ENCODE measurements around the gene TOPAZ1. TPM values are rescaled to one million over a fixed set of nuclear protein-coding genes. Genes with fewer than 3 reads are reported as not detected.

The TOPAZ1 gene
- total RNA-seq, 1 experiment from 2014 or later = not detected

DNA sequence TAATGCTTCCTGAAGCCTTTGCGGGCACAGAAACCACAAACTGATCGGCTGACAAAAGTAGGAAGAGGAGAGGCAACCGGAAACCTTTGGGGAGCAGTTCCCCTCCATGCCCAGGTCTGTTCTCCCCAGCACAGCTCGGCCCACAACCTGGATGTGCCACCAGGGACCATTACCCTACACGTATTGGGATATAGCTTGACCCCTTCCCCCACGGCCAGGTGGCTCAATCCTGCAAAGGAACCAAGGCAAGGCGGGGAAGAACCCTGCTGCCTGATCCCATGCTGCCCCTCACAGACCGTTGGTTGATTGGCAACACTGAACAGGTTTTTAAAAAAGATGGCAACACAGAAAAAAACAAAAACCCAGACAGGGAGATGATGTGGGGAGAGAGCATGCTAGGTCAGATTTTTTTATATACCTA is 77.2 kb downstream of the TOPAZ1 start:
- BruUV-seq (replicated peaks) = no TSS peak
- intact Hi-C loops (cut with micrococcal nuclease; ENCODE audit: unreplicated experiment) (no loop called here), in situ Hi-C loops (cut with HindIII; ENCODE audit: low pct_unique_long_range_greater_than_20kb, low sequenced_read_pairs) (no loop called here)
- no peak overlapping the region for H3K4me3 ChIP-seq (ENCODE audit: low read depth in 2 of 2, low read length in 2 of 2)
- no peaks in the 10 kb centered on the region for H3K9me3 ChIP-seq (ENCODE audit: control insufficient read depth, insufficient read depth, low read depth, low read length)
- DNase-seq (ENCODE audit: low read depth, low spot score) (no peak), ATAC-seq (no peak)
- no peaks in the 10 kb centered on the region for H3K27me3 ChIP-seq (ENCODE audit: control insufficient read depth, insufficient read depth, low read length)
- H3K4me1 ChIP-seq (ENCODE audit: control insufficient read depth, insufficient read depth, low read length) = no peaks in the 10 kb centered on the region
- H3K27ac ChIP-seq (ENCODE audit: low read length) = no peak overlapping the region
- no peaks in the 10 kb centered on the region for H3K36me3 ChIP-seq (ENCODE audit: control insufficient read depth, insufficient read depth, low read length)
- TF ChIP-seq TCF7L2 (IDR thresholded peaks at IDR 0.05; ENCODE audit: low read depth, low read length) (no peak), POLR2AphosphoS5 (IDR thresholded peaks at IDR 0.05; ENCODE audit: low read depth, low read length) (no peak), SIN3A (IDR thresholded peaks at IDR 0.05; ENCODE audit: borderline replicate concordance, insufficient read depth, low read depth, low read length) (no peak)
- TF ChIP-seq, protein P1, sequence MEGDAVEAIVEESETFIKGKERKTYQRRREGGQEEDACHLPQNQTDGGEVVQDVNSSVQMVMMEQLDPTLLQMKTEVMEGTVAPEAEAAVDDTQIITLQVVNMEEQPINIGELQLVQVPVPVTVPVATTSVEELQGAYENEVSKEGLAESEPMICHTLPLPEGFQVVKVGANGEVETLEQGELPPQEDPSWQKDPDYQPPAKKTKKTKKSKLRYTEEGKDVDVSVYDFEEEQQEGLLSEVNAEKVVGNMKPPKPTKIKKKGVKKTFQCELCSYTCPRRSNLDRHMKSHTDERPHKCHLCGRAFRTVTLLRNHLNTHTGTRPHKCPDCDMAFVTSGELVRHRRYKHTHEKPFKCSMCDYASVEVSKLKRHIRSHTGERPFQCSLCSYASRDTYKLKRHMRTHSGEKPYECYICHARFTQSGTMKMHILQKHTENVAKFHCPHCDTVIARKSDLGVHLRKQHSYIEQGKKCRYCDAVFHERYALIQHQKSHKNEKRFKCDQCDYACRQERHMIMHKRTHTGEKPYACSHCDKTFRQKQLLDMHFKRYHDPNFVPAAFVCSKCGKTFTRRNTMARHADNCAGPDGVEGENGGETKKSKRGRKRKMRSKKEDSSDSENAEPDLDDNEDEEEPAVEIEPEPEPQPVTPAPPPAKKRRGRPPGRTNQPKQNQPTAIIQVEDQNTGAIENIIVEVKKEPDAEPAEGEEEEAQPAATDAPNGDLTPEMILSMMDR (IDR thresholded peaks at IDR 0.05) = peak; percentile 16; the same call in 1 of the 2 replicates
- TF ChIP-seq, protein P2, sequence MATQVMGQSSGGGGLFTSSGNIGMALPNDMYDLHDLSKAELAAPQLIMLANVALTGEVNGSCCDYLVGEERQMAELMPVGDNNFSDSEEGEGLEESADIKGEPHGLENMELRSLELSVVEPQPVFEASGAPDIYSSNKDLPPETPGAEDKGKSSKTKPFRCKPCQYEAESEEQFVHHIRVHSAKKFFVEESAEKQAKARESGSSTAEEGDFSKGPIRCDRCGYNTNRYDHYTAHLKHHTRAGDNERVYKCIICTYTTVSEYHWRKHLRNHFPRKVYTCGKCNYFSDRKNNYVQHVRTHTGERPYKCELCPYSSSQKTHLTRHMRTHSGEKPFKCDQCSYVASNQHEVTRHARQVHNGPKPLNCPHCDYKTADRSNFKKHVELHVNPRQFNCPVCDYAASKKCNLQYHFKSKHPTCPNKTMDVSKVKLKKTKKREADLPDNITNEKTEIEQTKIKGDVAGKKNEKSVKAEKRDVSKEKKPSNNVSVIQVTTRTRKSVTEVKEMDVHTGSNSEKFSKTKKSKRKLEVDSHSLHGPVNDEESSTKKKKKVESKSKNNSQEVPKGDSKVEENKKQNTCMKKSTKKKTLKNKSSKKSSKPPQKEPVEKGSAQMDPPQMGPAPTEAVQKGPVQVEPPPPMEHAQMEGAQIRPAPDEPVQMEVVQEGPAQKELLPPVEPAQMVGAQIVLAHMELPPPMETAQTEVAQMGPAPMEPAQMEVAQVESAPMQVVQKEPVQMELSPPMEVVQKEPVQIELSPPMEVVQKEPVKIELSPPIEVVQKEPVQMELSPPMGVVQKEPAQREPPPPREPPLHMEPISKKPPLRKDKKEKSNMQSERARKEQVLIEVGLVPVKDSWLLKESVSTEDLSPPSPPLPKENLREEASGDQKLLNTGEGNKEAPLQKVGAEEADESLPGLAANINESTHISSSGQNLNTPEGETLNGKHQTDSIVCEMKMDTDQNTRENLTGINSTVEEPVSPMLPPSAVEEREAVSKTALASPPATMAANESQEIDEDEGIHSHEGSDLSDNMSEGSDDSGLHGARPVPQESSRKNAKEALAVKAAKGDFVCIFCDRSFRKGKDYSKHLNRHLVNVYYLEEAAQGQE (IDR thresholded peaks at IDR 0.05; ENCODE audit: insufficient read depth in 1 of 2, low read depth in 2 of 2, low read length in 1 of 2) = no peak
- POLR2A ChIA-PET = no interaction called here
- CTCF ChIA-PET = no interaction called here

DNA sequence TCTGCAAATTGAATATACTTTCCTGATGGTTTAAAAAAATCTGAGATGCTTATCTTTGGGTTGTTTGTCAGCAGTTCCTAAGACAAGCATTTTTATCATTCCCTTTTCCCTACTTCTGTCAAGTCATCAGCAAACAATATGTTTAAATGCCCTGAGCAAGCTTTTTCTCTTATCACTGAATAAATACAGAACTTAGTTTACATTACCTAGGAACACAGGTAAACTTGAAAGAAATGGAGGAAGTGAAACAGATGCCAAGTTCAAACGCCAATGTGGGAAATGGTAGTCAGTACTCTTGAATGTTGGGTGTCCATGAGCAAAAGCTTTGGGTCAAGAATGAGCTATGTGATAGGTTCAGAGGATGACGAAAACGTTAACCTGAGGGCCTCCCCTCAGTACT is 79.6 kb downstream of the TOPAZ1 start:
- CTCF ChIA-PET = no interaction called here
- POLR2A ChIA-PET = no interaction called here
- no TSS peak for BruUV-seq (replicated peaks)

DNA sequence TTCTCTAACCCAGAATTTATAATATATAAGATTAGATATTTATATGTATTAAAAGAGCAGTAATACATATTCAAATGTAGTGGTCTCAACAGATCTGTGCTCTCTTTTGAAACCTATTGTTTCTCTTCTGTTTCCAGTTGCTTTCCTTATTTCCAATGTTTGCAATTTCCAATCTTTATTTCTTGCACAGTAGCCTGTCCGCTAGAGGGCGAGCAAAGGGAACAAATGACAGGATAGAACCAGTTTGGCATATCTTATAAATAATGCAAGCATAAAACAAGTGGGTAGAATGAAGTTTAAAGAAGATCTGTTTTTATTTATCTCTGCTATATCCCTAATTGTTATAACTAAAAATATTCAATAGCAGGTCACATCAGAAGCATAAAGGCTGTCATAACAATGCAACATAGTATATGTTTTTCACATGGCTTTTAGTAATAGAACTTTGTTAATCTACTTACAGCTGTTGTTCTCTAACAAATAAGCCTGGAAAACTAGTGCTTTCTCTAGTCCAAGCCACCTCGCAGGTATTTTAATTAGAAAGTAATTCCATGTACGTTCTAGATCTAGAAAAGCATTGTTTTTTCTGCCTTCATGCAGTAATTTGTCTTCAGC is 81.8 kb downstream of the TOPAZ1 start:
- Histone ChIP-seq H3K4me1 (ENCODE audit: control insufficient read depth, insufficient read depth, low read length) (no peaks in the 10 kb centered on the region), H3K9me3 (ENCODE audit: control insufficient read depth, insufficient read depth, low read depth, low read length) (no peaks in the 10 kb centered on the region), H3K4me3 (ENCODE audit: low read depth in 2 of 2, low read length in 2 of 2) (no peak overlapping the region), H3K36me3 (ENCODE audit: control insufficient read depth, insufficient read depth, low read length) (no peaks in the 10 kb centered on the region), H3K27me3 (ENCODE audit: control insufficient read depth, insufficient read depth, low read length) (no peaks in the 10 kb centered on the region), H3K27ac (ENCODE audit: low read length) (no peak overlapping the region)
- BruUV-seq (replicated peaks) = no TSS peak
- DNase-seq (ENCODE audit: low read depth, low spot score) (peak; percentile 35), ATAC-seq (no peak)
- TF ChIP-seq POLR2AphosphoS5 (IDR thresholded peaks at IDR 0.05; ENCODE audit: low read depth, low read length) (no peak), TCF7L2 (IDR thresholded peaks at IDR 0.05; ENCODE audit: low read depth, low read length) (no peak), SIN3A (IDR thresholded peaks at IDR 0.05; ENCODE audit: borderline replicate concordance, insufficient read depth, low read depth, low read length) (no peak)
- TF ChIP-seq, protein P2 (IDR thresholded peaks at IDR 0.05; ENCODE audit: insufficient read depth in 1 of 2, low read depth in 2 of 2, low read length in 1 of 2) = no peak
- TF ChIP-seq, protein P1 (IDR thresholded peaks at IDR 0.05) = peak; percentile 73; the same call in 1 of the 2 replicates
- in situ Hi-C loops (cut with HindIII; ENCODE audit: low pct_unique_long_range_greater_than_20kb, low sequenced_read_pairs) (no loop called here), intact Hi-C loops (cut with micrococcal nuclease; ENCODE audit: unreplicated experiment) (loop anchor here (10.0 kb wide), 1 partner anchor 191 kb away; no protein-coding TSS in a partner anchor)
- CTCF ChIA-PET = no interaction called here
- POLR2A ChIA-PET = interaction anchor here (1.1 kb wide), 1 partner anchor 10 kb away, joined by 3 read pairs; no protein-coding TSS in a partner anchor

More for the DNA sequence above, 79.6 kb downstream of the TOPAZ1 start:
- H3K27ac ChIP-seq (ENCODE audit: low read length) = no peak overlapping the region
- H3K27me3 ChIP-seq (ENCODE audit: control insufficient read depth, insufficient read depth, low read length) = no peaks in the 10 kb centered on the region
- in situ Hi-C loops (cut with HindIII; ENCODE audit: low pct_unique_long_range_greater_than_20kb, low sequenced_read_pairs) = no loop called here
- H3K9me3 ChIP-seq (ENCODE audit: control insufficient read depth, insufficient read depth, low read depth, low read length) = no peaks in the 10 kb centered on the region
- intact Hi-C loops (cut with micrococcal nuclease; ENCODE audit: unreplicated experiment) = loop anchor here (10.0 kb wide), 1 partner anchor 193 kb away; no protein-coding TSS in a partner anchor
- H3K4me3 ChIP-seq (ENCODE audit: low read depth in 2 of 2, low read length in 2 of 2) = no peak overlapping the region
- no peaks in the 10 kb centered on the region for H3K4me1 ChIP-seq (ENCODE audit: control insufficient read depth, insufficient read depth, low read length)
- no peaks in the 10 kb centered on the region for H3K36me3 ChIP-seq (ENCODE audit: control insufficient read depth, insufficient read depth, low read length)
- DNase-seq (ENCODE audit: low read depth, low spot score) (no peak), ATAC-seq (no peak)
- TF ChIP-seq SIN3A (IDR thresholded peaks at IDR 0.05; ENCODE audit: borderline replicate concordance, insufficient read depth, low read depth, low read length) = no peak
